Measurements from ENCODE around the gene CERT1.
"Not testable (repeated sequence)": the region's sequence is repeated elsewhere in the genome, so short reads cannot be mapped to it uniquely, and the experiment has no call there.

The CERT1 gene

GRCh38 chr5:75511435-75512382 is at the start of gene CERT1, which contains the start of gene POLK:
TSS of gene CERT1 (minus strand) at chr5:75511629. CDS start at chr5:75511207, 422 bp downstream.
TSS of gene POLK (plus strand) at chr5:75511891.
- peak; percentile 99 for DNase-seq

- not testable (repeated sequence) for DNase-seq
Measured at GRCh38 chr5:75560655-75561054, 49.2 kb upstream of the CERT1 start.

GRCh38 chr5:75558981-75559632 is 47.7 kb upstream of the CERT1 start:
- no peak for DNase-seq

GRCh38 chr5:75558221-75558620 is 46.8 kb upstream of the CERT1 start:
- no peak for DNase-seq

GRCh38 chr5:75553358-75553757 is 41.9 kb upstream of the CERT1 start:
- DNase-seq: no peak

- DNase-seq: no peak
Measured at GRCh38 chr5:75552764-75553163, 41.3 kb upstream of the CERT1 start.

GRCh38 chr5:75551471-75551870 is 40.0 kb upstream of the CERT1 start:
- DNase-seq: no peak

GRCh38 chr5:75550597-75550996 is 39.2 kb upstream of the CERT1 start:
- DNase-seq: no peak

GRCh38 chr5:75547812-75548211 is 36.4 kb upstream of the CERT1 start:
- DNase-seq: no peak

GRCh38 chr5:75546830-75547229 is 35.4 kb upstream of the CERT1 start:
- no peak for DNase-seq

GRCh38 chr5:75545131-75545530 is 33.7 kb upstream of the CERT1 start:
- DNase-seq: no peak

- DNase-seq: no peak
Measured at GRCh38 chr5:75538211-75538610, 26.8 kb upstream of the CERT1 start.

- DNase-seq: no peak
Measured at GRCh38 chr5:75536694-75537360, 25.4 kb upstream of the CERT1 start.

- DNase-seq: no peak
Measured at GRCh38 chr5:75536147-75536546, 24.7 kb upstream of the CERT1 start.

- no peak for DNase-seq
Measured at GRCh38 chr5:75534734-75535133, 23.3 kb upstream of the CERT1 start.

- DNase-seq: not testable (repeated sequence)
Measured at GRCh38 chr5:75533716-75534115, 22.3 kb upstream of the CERT1 start.

GRCh38 chr5:75532190-75532589 is 20.8 kb upstream of the CERT1 start:
- no peak for DNase-seq

- no peak for DNase-seq
Measured at GRCh38 chr5:75529185-75529584, 17.8 kb upstream of the CERT1 start.

GRCh38 chr5:75526070-75526469 is 14.6 kb upstream of the CERT1 start:
- DNase-seq: no peak

- DNase-seq: no peak
Measured at GRCh38 chr5:75525344-75525743, 13.9 kb upstream of the CERT1 start.

- no peak for DNase-seq
Measured at GRCh38 chr5:75524591-75524990, 13.2 kb upstream of the CERT1 start.

- DNase-seq: no peak
Measured at GRCh38 chr5:75524071-75524470, 12.6 kb upstream of the CERT1 start.

GRCh38 chr5:75523275-75523674 is 11.8 kb upstream of the CERT1 start:
- no peak for DNase-seq

GRCh38 chr5:75522542-75522941 is 11.1 kb upstream of the CERT1 start:
- DNase-seq: no peak
